ENCODE results near the gene BET1L. TPM values are rescaled to one million over a fixed set of nuclear protein-coding genes. Genes with fewer than 3 reads are reported as not detected.

The BET1L gene
- total and polyA plus RNA-seq, 10 of the 15 experiments (the other 5 are each of a cell fraction or from before 2014, with no cell fraction given), result 6.7 to 55.4 (median 39.7) TPM

DNA sequence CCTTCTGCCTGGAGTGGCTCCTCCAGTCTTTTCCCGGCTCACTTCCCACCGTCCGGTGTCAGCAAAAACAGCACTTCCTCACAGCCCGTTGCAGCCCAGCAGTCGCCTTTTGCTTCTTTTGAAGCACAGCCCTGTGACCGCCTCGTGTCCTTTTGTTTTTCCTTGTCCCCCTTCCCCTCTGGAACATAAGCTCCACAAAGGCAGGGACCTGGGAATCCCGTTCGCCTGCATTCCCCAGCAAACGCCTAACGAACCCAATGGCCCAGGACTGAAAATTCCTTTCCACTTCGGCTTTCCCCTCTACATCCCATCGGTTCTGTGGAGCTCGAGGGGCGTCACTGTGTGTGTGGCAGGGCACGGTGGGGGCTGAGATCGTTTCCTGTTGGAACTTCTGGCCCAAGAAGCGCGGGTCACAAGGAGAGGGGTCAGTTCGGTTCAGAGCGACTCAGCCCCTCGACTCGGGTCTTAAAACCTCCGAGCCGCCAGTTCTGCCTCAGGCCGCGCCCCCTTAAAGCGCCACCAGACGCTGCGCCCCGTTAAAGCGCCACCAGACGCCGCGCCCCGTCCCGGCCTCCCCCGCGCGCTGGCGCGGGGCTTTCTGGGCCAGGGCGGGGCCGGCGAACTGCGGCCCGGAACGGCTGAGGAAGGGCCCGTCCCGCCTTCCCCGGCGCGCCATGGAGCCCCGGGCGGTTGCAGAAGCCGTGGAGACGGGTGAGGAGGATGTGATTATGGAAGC, 1.1 kb upstream of the BET1L start:
- in situ Hi-C loops (cut with MboI), result loop anchor here (5.0 to 10.0 kb wide), 2 partner anchors 156 to 299 kb away; partner anchors contain the start of genes B4GALNT4 and RNH1
- Histone ChIP-seq H3K4me3 (peak overlapping the region; percentile 76), H3K9me3 (replicated peaks; ENCODE audit: control insufficient read depth, insufficient read depth, low read length) (no peaks in the 10 kb centered on the region), H3K4me1 (ENCODE audit: control insufficient read depth, insufficient read depth, low read length) (peaks cover 27% of the 10 kb centered on the region), H2AFZ (ENCODE audit: control insufficient read depth, low read depth, low read length) (peak overlapping the region; percentile 37), H3K9ac (ENCODE audit: control insufficient read depth, insufficient read depth, low read length) (peak overlapping the region; percentile 98), H3K4me2 (ENCODE audit: control insufficient read depth, insufficient read depth) (peak overlapping the region; percentile 52), H3K36me3 (ENCODE audit: control insufficient read depth in 2 of 2, insufficient read depth in 2 of 2, low read length in 1 of 2) (peaks cover 21 to 45% of the 10 kb centered on the region in 2 experiments), H3K27ac (ENCODE audit: control insufficient read depth, insufficient read depth) (peak overlapping the region; percentile 97), H3K27me3 (replicated peaks in 1 of 2; ENCODE audit: control insufficient read depth in 2 of 2, insufficient read depth in 2 of 2, low read length in 1 of 2) (no peaks in the 10 kb centered on the region), H4K20me1 (ENCODE audit: control insufficient read depth, insufficient read depth) (peaks cover 11% of the 10 kb centered on the region), H3K79me2 (ENCODE audit: control insufficient read depth, insufficient read depth, low read length) (peaks cover 57% of the 10 kb centered on the region)
- BruUV-seq (replicated peaks), result no TSS peak
- ChIA-PET CTCF (interaction anchor here (1.1 to 2.5 kb wide), 3 partner anchors 8 to 50 kb away, joined by 4 to 8 read pairs (median 4); no protein-coding TSS in a partner anchor), POLR2A (interaction anchor here (1.0 to 2.5 kb wide), 9 partner anchors 16 to 240 kb away, joined by 3 to 27 read pairs (median 4); partner anchors contain the start of genes ANO9, PSMD13 and SIRT3), SMC1A (ENCODE audit: uncharacterized antibody, unreplicated experiment) (interaction anchor here (0.6 to 2.6 kb wide), 3 partner anchors 29 to 309 kb away, joined by 3 to 12 read pairs (median 8); partner anchors contain the start of gene PSMD13), RAD21 (ENCODE audit: unreplicated experiment) (interaction anchor here (2.5 kb wide), 1 partner anchor 60 kb away, joined by 9 read pairs; no protein-coding TSS in a partner anchor)
- intact Hi-C loops (cut with micrococcal nuclease; ENCODE audit: unreplicated experiment), result loop anchor here (5.0 to 10.0 kb wide), 3 partner anchors 99 to 236 kb away; partner anchors contain the start of genes ANO9 and IFITM2
- ATAC-seq, result peak; percentile 85
- WGBS (ENCODE audit: insufficient coverage, insufficient replicate concordance, low lambda C conversion rate, missing lambda C conversion rate), result under 1% methylated on average over 57 of the region's 57 CpGs
- FAIRE-seq, result peak; percentile 54
- DNase-seq (ENCODE audit: low read depth, low spot score), result no peak
- TF ChIP-seq, protein P1, sequence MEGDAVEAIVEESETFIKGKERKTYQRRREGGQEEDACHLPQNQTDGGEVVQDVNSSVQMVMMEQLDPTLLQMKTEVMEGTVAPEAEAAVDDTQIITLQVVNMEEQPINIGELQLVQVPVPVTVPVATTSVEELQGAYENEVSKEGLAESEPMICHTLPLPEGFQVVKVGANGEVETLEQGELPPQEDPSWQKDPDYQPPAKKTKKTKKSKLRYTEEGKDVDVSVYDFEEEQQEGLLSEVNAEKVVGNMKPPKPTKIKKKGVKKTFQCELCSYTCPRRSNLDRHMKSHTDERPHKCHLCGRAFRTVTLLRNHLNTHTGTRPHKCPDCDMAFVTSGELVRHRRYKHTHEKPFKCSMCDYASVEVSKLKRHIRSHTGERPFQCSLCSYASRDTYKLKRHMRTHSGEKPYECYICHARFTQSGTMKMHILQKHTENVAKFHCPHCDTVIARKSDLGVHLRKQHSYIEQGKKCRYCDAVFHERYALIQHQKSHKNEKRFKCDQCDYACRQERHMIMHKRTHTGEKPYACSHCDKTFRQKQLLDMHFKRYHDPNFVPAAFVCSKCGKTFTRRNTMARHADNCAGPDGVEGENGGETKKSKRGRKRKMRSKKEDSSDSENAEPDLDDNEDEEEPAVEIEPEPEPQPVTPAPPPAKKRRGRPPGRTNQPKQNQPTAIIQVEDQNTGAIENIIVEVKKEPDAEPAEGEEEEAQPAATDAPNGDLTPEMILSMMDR (IDR thresholded peaks at IDR 0.05 in 2 of 3, conservative IDR thresholded peaks at IDR 0.05 in 1 of 3; ENCODE audit: control insufficient read depth in 2 of 3, extremely low read depth in 1 of 3, insufficient read depth in 1 of 3, low read depth in 3 of 3, low read length in 3 of 3), result no peak
- TF ChIP-seq NFXL1 (IDR thresholded peaks at IDR 0.05; ENCODE audit: borderline replicate concordance) (no peak), ATF3 (IDR thresholded peaks at IDR 0.05; ENCODE audit: borderline replicate concordance, extremely low read depth, low read depth, low read length) (no peak), MYC (IDR thresholded peaks at IDR 0.05; ENCODE audit: insufficient read depth, insufficient read length, insufficient replicate concordance, low read length, severe bottlenecking) (no peak), ZNF622 (IDR thresholded peaks at IDR 0.05) (no peak), BRCA1 (IDR thresholded peaks at IDR 0.05; ENCODE audit: low read depth, low read length) (no peak), RELA (IDR thresholded peaks at IDR 0.05; ENCODE audit: borderline replicate concordance, partially characterized antibody) (peak; percentile 43), HDAC6 (IDR thresholded peaks at IDR 0.05; ENCODE audit: unreplicated experiment) (no peak), HDGF (IDR thresholded peaks at IDR 0.05) (no peak)
- TF ChIP-seq, protein P2, sequence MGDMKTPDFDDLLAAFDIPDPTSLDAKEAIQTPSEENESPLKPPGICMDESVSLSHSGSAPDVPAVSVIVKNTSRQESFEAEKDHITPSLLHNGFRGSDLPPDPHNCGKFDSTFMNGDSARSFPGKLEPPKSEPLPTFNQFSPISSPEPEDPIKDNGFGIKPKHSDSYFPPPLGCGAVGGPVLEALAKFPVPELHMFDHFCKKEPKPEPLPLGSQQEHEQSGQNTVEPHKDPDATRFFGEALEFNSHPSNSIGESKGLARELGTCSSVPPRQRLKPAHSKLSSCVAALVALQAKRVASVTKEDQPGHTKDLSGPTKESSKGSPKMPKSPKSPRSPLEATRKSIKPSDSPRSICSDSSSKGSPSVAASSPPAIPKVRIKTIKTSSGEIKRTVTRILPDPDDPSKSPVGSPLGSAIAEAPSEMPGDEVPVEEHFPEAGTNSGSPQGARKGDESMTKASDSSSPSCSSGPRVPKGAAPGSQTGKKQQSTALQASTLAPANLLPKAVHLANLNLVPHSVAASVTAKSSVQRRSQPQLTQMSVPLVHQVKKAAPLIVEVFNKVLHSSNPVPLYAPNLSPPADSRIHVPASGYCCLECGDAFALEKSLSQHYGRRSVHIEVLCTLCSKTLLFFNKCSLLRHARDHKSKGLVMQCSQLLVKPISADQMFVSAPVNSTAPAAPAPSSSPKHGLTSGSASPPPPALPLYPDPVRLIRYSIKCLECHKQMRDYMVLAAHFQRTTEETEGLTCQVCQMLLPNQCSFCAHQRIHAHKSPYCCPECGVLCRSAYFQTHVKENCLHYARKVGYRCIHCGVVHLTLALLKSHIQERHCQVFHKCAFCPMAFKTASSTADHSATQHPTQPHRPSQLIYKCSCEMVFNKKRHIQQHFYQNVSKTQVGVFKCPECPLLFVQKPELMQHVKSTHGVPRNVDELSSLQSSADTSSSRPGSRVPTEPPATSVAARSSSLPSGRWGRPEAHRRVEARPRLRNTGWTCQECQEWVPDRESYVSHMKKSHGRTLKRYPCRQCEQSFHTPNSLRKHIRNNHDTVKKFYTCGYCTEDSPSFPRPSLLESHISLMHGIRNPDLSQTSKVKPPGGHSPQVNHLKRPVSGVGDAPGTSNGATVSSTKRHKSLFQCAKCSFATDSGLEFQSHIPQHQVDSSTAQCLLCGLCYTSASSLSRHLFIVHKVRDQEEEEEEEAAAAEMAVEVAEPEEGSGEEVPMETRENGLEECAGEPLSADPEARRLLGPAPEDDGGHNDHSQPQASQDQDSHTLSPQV (IDR thresholded peaks at IDR 0.05), result no peak
- TF ChIP-seq, protein P3, sequence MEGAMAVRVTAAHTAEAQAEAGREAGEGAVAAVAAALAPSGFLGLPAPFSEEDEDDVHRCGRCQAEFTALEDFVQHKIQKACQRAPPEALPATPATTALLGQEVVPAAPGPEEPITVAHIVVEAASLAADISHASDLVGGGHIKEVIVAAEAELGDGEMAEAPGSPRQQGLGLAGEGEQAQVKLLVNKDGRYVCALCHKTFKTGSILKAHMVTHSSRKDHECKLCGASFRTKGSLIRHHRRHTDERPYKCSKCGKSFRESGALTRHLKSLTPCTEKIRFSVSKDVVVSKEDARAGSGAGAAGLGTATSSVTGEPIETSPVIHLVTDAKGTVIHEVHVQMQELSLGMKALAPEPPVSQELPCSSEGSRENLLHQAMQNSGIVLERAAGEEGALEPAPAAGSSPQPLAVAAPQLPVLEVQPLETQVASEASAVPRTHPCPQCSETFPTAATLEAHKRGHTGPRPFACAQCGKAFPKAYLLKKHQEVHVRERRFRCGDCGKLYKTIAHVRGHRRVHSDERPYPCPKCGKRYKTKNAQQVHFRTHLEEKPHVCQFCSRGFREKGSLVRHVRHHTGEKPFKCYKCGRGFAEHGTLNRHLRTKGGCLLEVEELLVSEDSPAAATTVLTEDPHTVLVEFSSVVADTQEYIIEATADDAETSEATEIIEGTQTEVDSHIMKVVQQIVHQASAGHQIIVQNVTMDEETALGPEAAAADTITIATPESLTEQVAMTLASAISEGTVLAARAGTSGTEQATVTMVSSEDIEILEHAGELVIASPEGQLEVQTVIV (IDR thresholded peaks at IDR 0.05; ENCODE audit: borderline replicate concordance, partially characterized antibody), result peak; percentile 19

Measured in GM12878 (cell line).